Common myeloid progenitor, CD34-positive (primary cell): ENCODE results near the gene SUSD6.
"Not testable (repeated sequence)": the region's sequence is repeated elsewhere in the genome, so short reads cannot be mapped to it uniquely, and the experiment has no call there.

Experiments
- CTCF ChIA-PET: fragments of 350-600 bp; sonication (Branson Sonifier 250); formaldehyde crosslinking; loops from one replicate; lab custom pipeline; 2021; ENCODE audit warnings: antibody characterized with exemption; lab: Charles Lee
- POLR2A ChIA-PET: fragments of 350-600 bp; sonication (Branson Sonifier 250); formaldehyde crosslinking; loops from one replicate; lab custom pipeline; 2021; ENCODE audit warnings: antibody characterized with exemption; lab: Charles Lee
- DNase-seq, 3 donors: peaks; one replicate each; pipeline versions ENCODE4 v3.0.0 to v3.0.0-alpha.2; 2013
- H3K27ac ChIP-seq, 2 experiments: 1 replicate in 1 of 2; 2 replicates in 1 of 2; pipeline ENCODE4 v1.7.0; 2013; ENCODE audit warnings: inconsistent platforms in 2 of 2, low read length in 2 of 2, mild to moderate bottlenecking in 2 of 2, low read depth in 1 of 2, moderate library complexity in 1 of 2; ENCODE audit not compliant: severe bottlenecking in 2 of 2, insufficient read depth in 1 of 2, poor library complexity in 1 of 2
- H3K27me3 ChIP-seq, 5 experiments: replicated peaks in 2 of 5; 1 replicate in 3 of 5; 2 replicates in 2 of 5; pipeline versions ENCODE4 v1.6.1 to v1.7.0; 2013; ENCODE audit warnings: low read length in 4 of 5, mild to moderate bottlenecking in 2 of 5, moderate library complexity in 2 of 5, inconsistent platforms in 1 of 5; ENCODE audit not compliant: insufficient read depth in 5 of 5, control insufficient read depth in 4 of 5
- H3K36me3 ChIP-seq, 4 experiments: 1 replicate in 2 of 4; 2 replicates in 2 of 4; pipeline versions ENCODE4 v1.6.1 to v1.7.0; 2013; ENCODE audit warnings: low read length in 3 of 4, control low read depth in 1 of 4, mild to moderate bottlenecking in 1 of 4; ENCODE audit not compliant: control insufficient read depth in 4 of 4, insufficient read depth in 4 of 4
- H3K4me1 ChIP-seq, 4 experiments: 1 replicate in 3 of 4; 2 replicates in 1 of 4; pipeline versions ENCODE4 v1.6.1 to v1.7.1; 2013; ENCODE audit warnings: low read length in 3 of 4, mild to moderate bottlenecking in 3 of 4, control low read depth in 1 of 4, inconsistent platforms in 1 of 4, moderate library complexity in 1 of 4; ENCODE audit not compliant: control insufficient read depth in 4 of 4, insufficient read depth in 4 of 4; ENCODE audit errors: control extremely low read depth in 1 of 4
- H3K4me3 ChIP-seq, 7 experiments: 1 replicate in 4 of 7; 2 replicates in 3 of 7; pipeline versions ENCODE4 v1.5.1 to v1.7.0; 2013; ENCODE audit warnings: mild to moderate bottlenecking in 7 of 7, low read length in 6 of 7, moderate library complexity in 6 of 7, inconsistent platforms in 2 of 7, low read depth in 2 of 7, control low read depth in 1 of 7; ENCODE audit not compliant: insufficient read depth in 4 of 7, control insufficient read depth in 1 of 7; ENCODE audit errors: extremely low read depth in 1 of 7
- H3K9me3 ChIP-seq, 5 experiments: 1 replicate in 4 of 5; 2 replicates in 1 of 5; pipeline versions ENCODE4 v1.6.1 to v1.7.1; 2013; ENCODE audit warnings: low read length in 4 of 5, mild to moderate bottlenecking in 2 of 5, inconsistent platforms in 1 of 5, low read depth in 1 of 5, moderate library complexity in 1 of 5; ENCODE audit not compliant: control insufficient read depth in 4 of 5, insufficient read depth in 2 of 5; ENCODE audit errors: control extremely low read depth in 1 of 5
- WGBS: methylation state at CpG from one replicate; pipeline ENCODE4 v1.1.5; 2013; ENCODE audit not compliant: insufficient coverage; 5-methylcytosine and 5-hydroxymethylcytosine counted together

The SUSD6 gene

GRCh38 chr14:69586404-69586803 is 25.0 kb upstream of the SUSD6 start:
- ChIA-PET CTCF (interaction anchor here (0.7 to 4.1 kb wide), 10 partner anchors 10 to 144 kb away, joined by 3 to 25 read pairs (median 4); partner anchors contain the start of gene CCDC177), POLR2A (no interaction called here)
- Histone ChIP-seq H3K27me3 (peaks cover 0 to 3% (median 0%) of the 10 kb centered on the region in 5 experiments), H3K9me3 (no peaks in the 10 kb centered on the region), H3K36me3 (no peaks in the 10 kb centered on the region), H3K27ac (no peak overlapping the region), H3K4me1 (peaks cover 0 to 6% (median 0%) of the 10 kb centered on the region in 4 experiments), H3K4me3 (no peak overlapping the region)
- WGBS = no CpG with 5 or more reads among the region's 4 CpGs
- no peak for DNase-seq

- peaks cover 0 to 6% (median 0%) of the 10 kb centered on the region in 4 experiments for H3K4me1 ChIP-seq
- H3K4me3 ChIP-seq = no peak overlapping the region
- H3K36me3 ChIP-seq = no peaks in the 10 kb centered on the region
- ChIA-PET POLR2A (no interaction called here), CTCF (interaction anchor here (0.6 to 4.1 kb wide), 4 partner anchors 14 to 140 kb away, joined by 3 to 25 read pairs (median 4); partner anchors contain the start of gene CCDC177)
- H3K9me3 ChIP-seq = no peaks in the 10 kb centered on the region
- 64% methylated on average over 6 of the region's 8 CpGs for WGBS
- no peak overlapping the region for H3K27ac ChIP-seq
- H3K27me3 ChIP-seq = no peaks in the 10 kb centered on the region
- DNase-seq = no peak
Observed at GRCh38 chr14:69587389-69587788, 24.0 kb upstream of the SUSD6 start.

- CTCF ChIA-PET = interaction anchor here (1.0 to 1.8 kb wide), 2 partner anchors 9 to 13 kb away, joined by 4 read pairs; no protein-coding TSS in a partner anchor
- H3K9me3 ChIP-seq = no peaks in the 10 kb centered on the region
- no peak overlapping the region for H3K27ac ChIP-seq
- POLR2A ChIA-PET = no interaction called here
- H3K36me3 ChIP-seq = no peaks in the 10 kb centered on the region
- H3K4me1 ChIP-seq = peaks cover 0 to 4% (median 0%) of the 10 kb centered on the region in 4 experiments
- no peak overlapping the region for H3K4me3 ChIP-seq
- no peaks in the 10 kb centered on the region for H3K27me3 ChIP-seq
- DNase-seq = no peak
- WGBS = 88% methylated on average over 2 of the region's 2 CpGs
Observed at GRCh38 chr14:69591317-69591716, 20.1 kb upstream of the SUSD6 start.

GRCh38 chr14:69593018-69593677 is 18.2 kb upstream of the SUSD6 start:
- POLR2A ChIA-PET = no interaction called here

GRCh38 chr14:69594846-69595245 is 16.6 kb upstream of the SUSD6 start:
- 100% methylated on average over 4 of the region's 6 CpGs for WGBS
- ChIA-PET CTCF (interaction anchor here (1.3 to 5.1 kb wide), 5 partner anchors 11 to 132 kb away, joined by 4 to 26 read pairs (median 6); no protein-coding TSS in a partner anchor), POLR2A (no interaction called here)

More at GRCh38 chr14:69593018-69593677, 18.2 kb upstream of the SUSD6 start:
- no peak for DNase-seq
- CTCF ChIA-PET = interaction anchor here (1.5 to 5.1 kb wide), 5 partner anchors 10 to 138 kb away, joined by 3 to 26 read pairs (median 6); no protein-coding TSS in a partner anchor
- whole genome bisulfite sequencing = 100% methylated on average over 3 of the region's 6 CpGs
- H3K36me3 ChIP-seq = no peaks in the 10 kb centered on the region
- H3K4me3 ChIP-seq = no peak overlapping the region
- H3K27ac ChIP-seq = no peak overlapping the region
- no peaks in the 10 kb centered on the region for H3K9me3 ChIP-seq
- no peaks in the 10 kb centered on the region for H3K4me1 ChIP-seq
- H3K27me3 ChIP-seq = no peaks in the 10 kb centered on the region

GRCh38 chr14:69595336-69595735 is 16.1 kb upstream of the SUSD6 start:
- 95% methylated on average over 3 of the region's 5 CpGs for WGBS
- H3K27me3 ChIP-seq = no peaks in the 10 kb centered on the region
- no peaks in the 10 kb centered on the region for H3K36me3 ChIP-seq
- POLR2A ChIA-PET = no interaction called here
- CTCF ChIA-PET = interaction anchor here (1.3 to 5.1 kb wide), 5 partner anchors 10 to 132 kb away, joined by 4 to 26 read pairs (median 5); no protein-coding TSS in a partner anchor
- H3K9me3 ChIP-seq = no peaks in the 10 kb centered on the region
- H3K4me1 ChIP-seq = no peaks in the 10 kb centered on the region
- DNase-seq = no peak
- no peak overlapping the region for H3K4me3 ChIP-seq
- H3K27ac ChIP-seq = no peak overlapping the region

More at GRCh38 chr14:69594846-69595245, 16.6 kb upstream of the SUSD6 start:
- DNase-seq = no peak
- no peaks in the 10 kb centered on the region for H3K36me3 ChIP-seq
- no peak overlapping the region for H3K27ac ChIP-seq
- no peak overlapping the region for H3K4me3 ChIP-seq
- H3K4me1 ChIP-seq = no peaks in the 10 kb centered on the region
- no peaks in the 10 kb centered on the region for H3K27me3 ChIP-seq
- H3K9me3 ChIP-seq = no peaks in the 10 kb centered on the region

GRCh38 chr14:69599431-69599830 is 12.0 kb upstream of the SUSD6 start:
- not testable (repeated sequence) for H3K4me3 ChIP-seq, H3K36me3 ChIP-seq, H3K27ac ChIP-seq, DNase-seq, H3K4me1 ChIP-seq, H3K9me3 ChIP-seq, H3K27me3 ChIP-seq
- ChIA-PET POLR2A (interaction anchor here (0.6 kb wide), 1 partner anchor 19 kb away, joined by 4 read pairs; no protein-coding TSS in a partner anchor), CTCF (interaction anchor here (1.0 to 4.0 kb wide), 6 partner anchors 9 to 429 kb away, joined by 3 to 17 read pairs (median 4); no protein-coding TSS in a partner anchor)
- WGBS = 100% methylated on average over 2 of the region's 5 CpGs
